HEK293 (cell line): ENCODE data around the gene EHD2.

Source experiments
- CTCF ChIA-PET: fragments of 350-600 bp; formaldehyde crosslinking; extraction: SDS; loops from one replicate; lab custom pipeline; 2021; ENCODE audit warnings: antibody characterized with exemption; lab: Yijun Ruan, JAX
- POLR2A ChIA-PET: fragments of 300-600 bp; formaldehyde crosslinking; extraction: SDS; loops from one replicate; lab custom pipeline; 2020; ENCODE audit warnings: antibody characterized with exemption, inconsistent platforms; lab: Yijun Ruan, JAX
- H3K27ac ChIP-seq: fragments of 200-500 bp; sonication (Bioruptor generic); 2 replicates; pipeline ENCODE4 v1.5.1; 2014; ENCODE audit warnings: low read depth, low read length, control low read depth, inconsistent platforms; ENCODE audit errors: extremely low read depth
- H3K36me3 ChIP-seq, 2 experiments: fragments of 200-500 bp in 1 of 2; sonication (Bioruptor generic) in 1 of 2; 1 replicate in 1 of 2; 2 replicates in 1 of 2; pipeline ENCODE4 v1.5.1; 2014 to 2017; ENCODE audit warnings: inconsistent platforms in 2 of 2, low read length in 2 of 2; ENCODE audit not compliant: control insufficient read depth in 2 of 2, insufficient read depth in 1 of 2
- H3K4me1 ChIP-seq: fragments of 200-500 bp; sonication (Bioruptor generic); 2 replicates; pipeline ENCODE4 v1.5.1; 2014; ENCODE audit warnings: mild to moderate bottlenecking, low read length, inconsistent platforms; ENCODE audit not compliant: control insufficient read depth, insufficient read depth
- H3K4me3 ChIP-seq: 2 replicates; pipeline ENCODE4 v1.5.1; 2011; ENCODE audit warnings: low read depth, mild to moderate bottlenecking, control low read depth, low read length, moderate library complexity
- H3K9me3 ChIP-seq: fragments of 200-500 bp; sonication (Bioruptor generic); 2 replicates; pipeline ENCODE4 v1.5.1; 2014; ENCODE audit warnings: low read depth, low read length, inconsistent platforms; ENCODE audit not compliant: control insufficient read depth, insufficient read depth
- INSM2 ChIP-seq: fragments of 450-650 bp; formaldehyde crosslinking; IDR thresholded peaks from 2 replicates; pipeline ENCODE4 v1.5.1; 2016; ENCODE audit warnings: missing biosample characterization, missing genetic modification characterization
- KLF9 ChIP-seq: fragments of 450-650 bp; formaldehyde crosslinking; IDR thresholded peaks from 2 replicates; pipeline ENCODE4 v1.5.1; 2016; ENCODE audit warnings: missing biosample characterization, missing genetic modification characterization, low read depth
- RBAK ChIP-seq: fragments of 450-650 bp; formaldehyde crosslinking; IDR thresholded peaks from 2 replicates; pipeline ENCODE4 v1.5.1; 2016; ENCODE audit warnings: missing biosample characterization, missing genetic modification characterization
- ZNF138 ChIP-seq: fragments of 450-650 bp; formaldehyde crosslinking; IDR thresholded peaks from 2 replicates; pipeline ENCODE4 v1.5.1; 2016; ENCODE audit warnings: missing biosample characterization, missing genetic modification characterization, borderline replicate concordance
- ZNF211 ChIP-seq: fragments of 450-650 bp; formaldehyde crosslinking; IDR thresholded peaks from 2 replicates; pipeline ENCODE4 v1.5.1; 2016; ENCODE audit warnings: low read depth, missing biosample characterization, missing genetic modification characterization
- ZNF223 ChIP-seq: fragments of 450-650 bp; formaldehyde crosslinking; IDR thresholded peaks from 2 replicates; pipeline ENCODE4 v1.5.1; 2016; ENCODE audit warnings: missing biosample characterization, missing genetic modification characterization
- ZNF266 ChIP-seq: fragments of 450-650 bp; formaldehyde crosslinking; IDR thresholded peaks from 2 replicates; pipeline ENCODE4 v1.5.1; 2016; ENCODE audit warnings: missing biosample characterization, missing genetic modification characterization, low read depth
- ZNF350 ChIP-seq: fragments of 450-650 bp; formaldehyde crosslinking; IDR thresholded peaks from 2 replicates; pipeline ENCODE4 v1.5.0; 2017; ENCODE audit warnings: missing biosample characterization, mild to moderate bottlenecking, missing genetic modification characterization
- ZNF37A ChIP-seq: fragments of 450-650 bp; IDR thresholded peaks from 2 replicates; pipeline ENCODE4 v1.5.1; 2018; ENCODE audit warnings: missing biosample characterization, missing genetic modification characterization
- ZNF426 ChIP-seq: fragments of 450-650 bp; formaldehyde crosslinking; IDR thresholded peaks from 2 replicates; pipeline ENCODE4 v1.5.1; 2017; ENCODE audit warnings: missing biosample characterization, missing genetic modification characterization, mild to moderate bottlenecking, inconsistent platforms, moderate library complexity
- ZNF473 ChIP-seq: fragments of 450-650 bp; formaldehyde crosslinking; IDR thresholded peaks from 2 replicates; pipeline ENCODE4 v1.5.1; 2017; ENCODE audit warnings: missing biosample characterization, missing genetic modification characterization
- ZNF514 ChIP-seq: fragments of 450-650 bp; formaldehyde crosslinking; IDR thresholded peaks from 2 replicates; pipeline ENCODE4 v1.5.1; 2016; ENCODE audit warnings: missing biosample characterization, missing genetic modification characterization
- ZNF621 ChIP-seq: fragments of 450-650 bp; formaldehyde crosslinking; IDR thresholded peaks from 2 replicates; pipeline ENCODE4 v1.5.1; 2017; ENCODE audit warnings: missing biosample characterization, missing genetic modification characterization
- ZNF624 ChIP-seq: fragments of 450-650 bp; formaldehyde crosslinking; IDR thresholded peaks from 2 replicates; pipeline ENCODE4 v1.5.1; 2017; ENCODE audit warnings: missing biosample characterization, missing genetic modification characterization
- ZNF704 ChIP-seq: fragments of 450-650 bp; formaldehyde crosslinking; IDR thresholded peaks from 2 replicates; pipeline ENCODE4 v1.5.1; 2016; ENCODE audit warnings: missing biosample characterization, missing genetic modification characterization
- TF ChIP-seq, protein P1 (sequence below): fragments of 450-650 bp; formaldehyde crosslinking; IDR thresholded peaks from 2 replicates; pipeline ENCODE4 v1.5.1; 2016; ENCODE audit warnings: missing biosample characterization, missing genetic modification characterization, borderline replicate concordance
- TF ChIP-seq, protein P2 (sequence below): fragments of 450-650 bp; formaldehyde crosslinking; IDR thresholded peaks from 2 replicates; pipeline ENCODE4 v1.5.0; 2017; ENCODE audit warnings: missing biosample characterization, missing genetic modification characterization, borderline replicate concordance
- TF ChIP-seq, protein P3 (sequence below): fragments of 450-650 bp; formaldehyde crosslinking; IDR thresholded peaks from 2 replicates; pipeline ENCODE4 v1.5.1; 2017; ENCODE audit warnings: missing biosample characterization, missing genetic modification characterization
- TF ChIP-seq, protein P4 (sequence below): fragments of 450-650 bp; formaldehyde crosslinking; IDR thresholded peaks from 2 replicates; pipeline ENCODE4 v1.5.1; 2016; ENCODE audit warnings: missing biosample characterization, missing genetic modification characterization

Gene EHD2

GRCh38 chr19:47687906-47688305 lies 25.3 kb upstream of the EHD2 start:
- ChIA-PET CTCF (interaction anchor here (0.6 to 1.3 kb wide), 5 partner anchors 11 to 260 kb away, joined by 3 read pairs; partner anchors contain the start of gene EHD2), POLR2A (no interaction called here)
- Histone ChIP-seq H3K4me3 (no peak overlapping the region), H3K27ac (no peak overlapping the region), H3K36me3 (peaks cover 26 to 32% of the 10 kb centered on the region in 2 experiments), H3K4me1 (no peaks in the 10 kb centered on the region), H3K9me3 (no peaks in the 10 kb centered on the region)
- TF ChIP-seq KLF9 (tag by site-specific recombination): 0 out of 2 replicates have a peak, but pooled peaks have one; percentile 17
- no peak for TF ChIP-seq RBAK

- ChIA-PET POLR2A (no interaction called here), CTCF (interaction anchor here (0.5 to 2.3 kb wide), 6 partner anchors 8 to 1574 kb away, joined by 3 to 13 read pairs (median 4); partner anchors contain the start of gene NAPA)
Observed at GRCh38 chr19:47691090-47691489, 22.1 kb upstream of the EHD2 start.

GRCh38 chr19:47691782-47692181 lies 21.4 kb upstream of the EHD2 start:
- no peak overlapping the region for H3K27ac ChIP-seq
- TF ChIP-seq INSM2 (tag by site-specific recombination) (no peak), RBAK (no peak), ZNF624 (no peak), ZNF37A (no peak), ZNF704 (tag by site-specific recombination) (no peak), ZNF211 (tag by site-specific recombination) (no peak), ZNF223 (tag by site-specific recombination) (no peak), ZNF621 (no peak), ZNF514 (tag by site-specific recombination) (no peak), ZNF138 (tag by site-specific recombination) (no peak), ZNF266 (no peak), ZNF473 (tag by site-specific recombination) (no peak)
- TF ChIP-seq, protein P1, sequence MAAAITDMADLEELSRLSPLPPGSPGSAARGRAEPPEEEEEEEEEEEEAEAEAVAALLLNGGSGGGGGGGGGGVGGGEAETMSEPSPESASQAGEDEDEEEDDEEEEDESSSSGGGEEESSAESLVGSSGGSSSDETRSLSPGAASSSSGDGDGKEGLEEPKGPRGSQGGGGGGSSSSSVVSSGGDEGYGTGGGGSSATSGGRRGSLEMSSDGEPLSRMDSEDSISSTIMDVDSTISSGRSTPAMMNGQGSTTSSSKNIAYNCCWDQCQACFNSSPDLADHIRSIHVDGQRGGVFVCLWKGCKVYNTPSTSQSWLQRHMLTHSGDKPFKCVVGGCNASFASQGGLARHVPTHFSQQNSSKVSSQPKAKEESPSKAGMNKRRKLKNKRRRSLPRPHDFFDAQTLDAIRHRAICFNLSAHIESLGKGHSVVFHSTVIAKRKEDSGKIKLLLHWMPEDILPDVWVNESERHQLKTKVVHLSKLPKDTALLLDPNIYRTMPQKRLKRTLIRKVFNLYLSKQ (tag by site-specific recombination): no peak
- TF ChIP-seq, protein P2, sequence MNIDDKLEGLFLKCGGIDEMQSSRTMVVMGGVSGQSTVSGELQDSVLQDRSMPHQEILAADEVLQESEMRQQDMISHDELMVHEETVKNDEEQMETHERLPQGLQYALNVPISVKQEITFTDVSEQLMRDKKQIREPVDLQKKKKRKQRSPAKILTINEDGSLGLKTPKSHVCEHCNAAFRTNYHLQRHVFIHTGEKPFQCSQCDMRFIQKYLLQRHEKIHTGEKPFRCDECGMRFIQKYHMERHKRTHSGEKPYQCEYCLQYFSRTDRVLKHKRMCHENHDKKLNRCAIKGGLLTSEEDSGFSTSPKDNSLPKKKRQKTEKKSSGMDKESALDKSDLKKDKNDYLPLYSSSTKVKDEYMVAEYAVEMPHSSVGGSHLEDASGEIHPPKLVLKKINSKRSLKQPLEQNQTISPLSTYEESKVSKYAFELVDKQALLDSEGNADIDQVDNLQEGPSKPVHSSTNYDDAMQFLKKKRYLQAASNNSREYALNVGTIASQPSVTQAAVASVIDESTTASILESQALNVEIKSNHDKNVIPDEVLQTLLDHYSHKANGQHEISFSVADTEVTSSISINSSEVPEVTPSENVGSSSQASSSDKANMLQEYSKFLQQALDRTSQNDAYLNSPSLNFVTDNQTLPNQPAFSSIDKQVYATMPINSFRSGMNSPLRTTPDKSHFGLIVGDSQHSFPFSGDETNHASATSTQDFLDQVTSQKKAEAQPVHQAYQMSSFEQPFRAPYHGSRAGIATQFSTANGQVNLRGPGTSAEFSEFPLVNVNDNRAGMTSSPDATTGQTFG: no peak
- TF ChIP-seq, protein P3, sequence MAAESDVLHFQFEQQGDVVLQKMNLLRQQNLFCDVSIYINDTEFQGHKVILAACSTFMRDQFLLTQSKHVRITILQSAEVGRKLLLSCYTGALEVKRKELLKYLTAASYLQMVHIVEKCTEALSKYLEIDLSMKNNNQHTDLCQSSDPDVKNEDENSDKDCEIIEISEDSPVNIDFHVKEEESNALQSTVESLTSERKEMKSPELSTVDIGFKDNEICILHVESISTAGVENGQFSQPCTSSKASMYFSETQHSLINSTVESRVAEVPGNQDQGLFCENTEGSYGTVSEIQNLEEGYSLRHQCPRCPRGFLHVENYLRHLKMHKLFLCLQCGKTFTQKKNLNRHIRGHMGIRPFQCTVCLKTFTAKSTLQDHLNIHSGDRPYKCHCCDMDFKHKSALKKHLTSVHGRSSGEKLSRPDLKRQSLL (tag by site-specific recombination): no peak
- TF ChIP-seq, protein P4, sequence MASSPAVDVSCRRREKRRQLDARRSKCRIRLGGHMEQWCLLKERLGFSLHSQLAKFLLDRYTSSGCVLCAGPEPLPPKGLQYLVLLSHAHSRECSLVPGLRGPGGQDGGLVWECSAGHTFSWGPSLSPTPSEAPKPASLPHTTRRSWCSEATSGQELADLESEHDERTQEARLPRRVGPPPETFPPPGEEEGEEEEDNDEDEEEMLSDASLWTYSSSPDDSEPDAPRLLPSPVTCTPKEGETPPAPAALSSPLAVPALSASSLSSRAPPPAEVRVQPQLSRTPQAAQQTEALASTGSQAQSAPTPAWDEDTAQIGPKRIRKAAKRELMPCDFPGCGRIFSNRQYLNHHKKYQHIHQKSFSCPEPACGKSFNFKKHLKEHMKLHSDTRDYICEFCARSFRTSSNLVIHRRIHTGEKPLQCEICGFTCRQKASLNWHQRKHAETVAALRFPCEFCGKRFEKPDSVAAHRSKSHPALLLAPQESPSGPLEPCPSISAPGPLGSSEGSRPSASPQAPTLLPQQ (tag by site-specific recombination): no peak

More at GRCh38 chr19:47691090-47691489, 22.1 kb upstream of the EHD2 start:
- no peak overlapping the region for H3K4me3 ChIP-seq
- no peaks in the 10 kb centered on the region for H3K9me3 ChIP-seq
- H3K27ac ChIP-seq: no peak overlapping the region
- peaks cover 20 to 33% of the 10 kb centered on the region in 2 experiments for H3K36me3 ChIP-seq
- no peaks in the 10 kb centered on the region for H3K4me1 ChIP-seq
- TF ChIP-seq ZNF426 (no peak), ZNF350 (tag by site-specific recombination) (peak; percentile 96)
- TF ChIP-seq, all 188 proteins: peak for 1

More at GRCh38 chr19:47691782-47692181, 21.4 kb upstream of the EHD2 start:
- CTCF ChIA-PET: no interaction called here
- no peaks in the 10 kb centered on the region for H3K4me1 ChIP-seq
- no peak overlapping the region for H3K4me3 ChIP-seq
- H3K9me3 ChIP-seq: no peaks in the 10 kb centered on the region
- POLR2A ChIA-PET: no interaction called here
- peaks cover 16 to 33% of the 10 kb centered on the region in 2 experiments for H3K36me3 ChIP-seq
